Esophagus muscularis mucosa (tissue), 4 donors: Measurements from ENCODE around the gene POLD1. TPM values are rescaled to one million over a fixed set of nuclear protein-coding genes. Genes with fewer than 3 reads are reported as not detected.
"Not testable (repeated sequence)": the region's sequence is repeated elsewhere in the genome, so short reads cannot be mapped to it uniquely, and the experiment has no call there.

Experiments
- DNase-seq: peaks from one replicate; pipeline ENCODE4 v3.0.0-alpha.2; 2017; ENCODE audit errors: extremely low spot score
- H3K27ac ChIP-seq, 4 donors: fragments of 200-600 bp; sonication (generic); replicated peaks in 1 of 4; 1 replicate in 3 of 4; 2 replicates in 1 of 4; pipeline ENCODE4 v1.5.1; 2016 to 2019; ENCODE audit warnings: mild to moderate bottlenecking in 1 of 4
- H3K27me3 ChIP-seq, 4 donors: fragments of 200-600 bp; sonication (generic); one replicate each; pipeline versions ENCODE4 v1.5.1 to v1.6.0; 2016 to 2019
- H3K36me3 ChIP-seq, 4 donors: fragments of 200-600 bp; sonication (generic); one replicate each; pipeline ENCODE4 v1.5.1; 2016 to 2019
- H3K4me1 ChIP-seq, 4 donors: fragments of 200-600 bp; sonication (generic); one replicate each; pipeline ENCODE4 v1.5.1; 2016 to 2019
- H3K4me3 ChIP-seq, 4 donors: fragments of 200-600 bp; sonication (generic); 1 replicate in 2 of 4; 2 replicates in 2 of 4; pipeline ENCODE4 v1.5.1; 2016 to 2019; ENCODE audit warnings: mild to moderate bottlenecking in 4 of 4, moderate library complexity in 1 of 4
- H3K9me3 ChIP-seq, 4 donors: fragments of 200-600 bp; sonication (generic); 1 replicate in 3 of 4; 2 replicates in 1 of 4; pipeline ENCODE4 v1.5.1; 2016 to 2019
- CTCF ChIP-seq, 3 experiments: fragments of 200-600 bp in 2 of 3; fragments of 450-650 bp in 1 of 3; sonication (generic) in 2 of 3; IDR thresholded peaks; one replicate each; pipeline ENCODE4 v1.5.1; 2017 to 2019; ENCODE audit warnings: antibody characterized with exemption in 3 of 3, mild to moderate bottlenecking in 2 of 3, moderate library complexity in 1 of 3
- EP300 ChIP-seq: sonication (generic); formaldehyde crosslinking; IDR thresholded peaks from one replicate; pipeline ENCODE4 v1.6.1; 2017; ENCODE audit warnings: antibody characterized with exemption
- POLR2A ChIP-seq: fragments of 450-650 bp; IDR thresholded peaks from one replicate; pipeline ENCODE4 v1.6.1; 2017; ENCODE audit warnings: antibody characterized with exemption, moderate library complexity, mild to moderate bottlenecking, low read depth
- POLR2AphosphoS5 ChIP-seq, 2 donors: sonication (generic); formaldehyde crosslinking; IDR thresholded peaks; one replicate each; pipeline ENCODE4 v1.6.1; 2017; ENCODE audit warnings: antibody characterized with exemption in 2 of 2
- WGBS: methylation state at CpG from one replicate; pipeline ENCODE4 v1.1.5; 2018; 5-methylcytosine and 5-hydroxymethylcytosine counted together
- intact Hi-C: fragments of 100-400 bp; cut with DNase I; formaldehyde crosslinking; loops from one replicate; pipeline ENCODE4 v1.15.1; 2023
- total RNA-seq, 4 donors: library from RNA; depleted of rRNA; stranded (reverse); fragments of >200 nt; gene quantifications; one replicate each; pipeline versions ENCODE4 v1.1.0 to v1.2.1, GENCODE V29; 2016

Gene POLD1
- total RNA-seq, 4 donors from 2014 or later, result 8.8 to 18.0 (median 11.6) TPM

GRCh38 chr19:50387176-50387867 is 3.2 kb downstream of the POLD1 start:
- intact Hi-C loops, result no loop called here
- Histone ChIP-seq H3K27me3 (no peaks in the 10 kb centered on the region), H3K4me1 (peaks cover 12 to 22% (median 20%) of the 10 kb centered on the region in 4 donors), H3K9me3 (no peaks in the 10 kb centered on the region), H3K36me3 (peaks cover 3 to 26% (median 14%) of the 10 kb centered on the region in 4 donors), H3K4me3 (no peak overlapping the region), H3K27ac (no peak overlapping the region)
- 85% methylated on average over 21 of the region's 21 CpGs for WGBS
- DNase-seq, result no peak
- no peak for TF ChIP-seq POLR2A
- no peak for TF ChIP-seq POLR2AphosphoS5 (IDR thresholded peaks at IDR 0.05)
- TF ChIP-seq EP300, result no peak
- TF ChIP-seq CTCF (IDR thresholded peaks at IDR 0.05), result no peak

- Histone ChIP-seq H3K27ac (no peak overlapping the region), H3K4me1 (peaks cover 12 to 22% (median 20%) of the 10 kb centered on the region in 4 donors), H3K4me3 (no peak overlapping the region), H3K27me3 (no peaks in the 10 kb centered on the region), H3K36me3 (peaks cover 0 to 26% (median 12%) of the 10 kb centered on the region in 4 donors), H3K9me3 (no peaks in the 10 kb centered on the region)
- intact Hi-C loops, result no loop called here
- TF ChIP-seq CTCF (IDR thresholded peaks at IDR 0.05) (no peak), EP300 (no peak), POLR2A (no peak), POLR2AphosphoS5 (IDR thresholded peaks at IDR 0.05) (no peak)
- no peak for DNase-seq
- WGBS, result 94% methylated on average over 8 of the region's 8 CpGs
Measured at GRCh38 chr19:50387868-50388245, 3.7 kb downstream of the POLD1 start.

GRCh38 chr19:50390295-50390694 is 6.1 kb downstream of the POLD1 start:
- WGBS, result 85% methylated on average over 3 of the region's 3 CpGs
- H3K9me3 ChIP-seq, H3K4me3 ChIP-seq, H3K27ac ChIP-seq, intact Hi-C loops, H3K27me3 ChIP-seq, H3K4me1 ChIP-seq, DNase-seq: not testable (repeated sequence)
- H3K36me3 ChIP-seq, result peaks cover 0 to 27% (median 11%) of the 10 kb centered on the region in 4 donors

GRCh38 chr19:50390952-50391351 is 6.8 kb downstream of the POLD1 start:
- H3K4me1 ChIP-seq, H3K4me3 ChIP-seq, H3K27me3 ChIP-seq, DNase-seq, H3K9me3 ChIP-seq, intact Hi-C loops, H3K27ac ChIP-seq: not testable (repeated sequence)
- WGBS, result 90% methylated on average over 17 of the region's 23 CpGs
- H3K36me3 ChIP-seq, result peaks cover 0 to 27% (median 11%) of the 10 kb centered on the region in 4 donors

GRCh38 chr19:50392759-50393158 is 8.6 kb downstream of the POLD1 start:
- H3K4me3 ChIP-seq, result no peak overlapping the region
- intact Hi-C loops, result no loop called here
- no peaks in the 10 kb centered on the region for H3K27me3 ChIP-seq
- H3K36me3 ChIP-seq, result peaks cover 0 to 15% (median 9%) of the 10 kb centered on the region in 4 donors
- TF ChIP-seq POLR2AphosphoS5 (IDR thresholded peaks at IDR 0.05) (no peak), POLR2A (no peak), EP300 (no peak), CTCF (IDR thresholded peaks at IDR 0.05) (no peak)
- WGBS, result 97% methylated on average over 5 of the region's 5 CpGs
- H3K9me3 ChIP-seq, result no peaks in the 10 kb centered on the region
- no peak for DNase-seq
- no peak overlapping the region for H3K27ac ChIP-seq
- H3K4me1 ChIP-seq, result no peaks in the 10 kb centered on the region

- intact Hi-C loops, result no loop called here
- Histone ChIP-seq H3K27me3 (no peaks in the 10 kb centered on the region), H3K4me1 (no peaks in the 10 kb centered on the region), H3K9me3 (no peaks in the 10 kb centered on the region), H3K36me3 (peaks cover 0 to 12% (median 8%) of the 10 kb centered on the region in 4 donors), H3K4me3 (no peak overlapping the region), H3K27ac (no peak overlapping the region)
- DNase-seq, result no peak
- TF ChIP-seq EP300 (no peak), CTCF (IDR thresholded peaks at IDR 0.05) (no peak), POLR2AphosphoS5 (IDR thresholded peaks at IDR 0.05) (no peak), POLR2A (no peak)
- 93% methylated on average over 4 of the region's 4 CpGs for WGBS
Measured at GRCh38 chr19:50393589-50393988, 9.4 kb downstream of the POLD1 start.
